Transverse colon (tissue), 4 donors: ENCODE results near the gene SNED1. TPM values are rescaled to one million over a fixed set of nuclear protein-coding genes. Genes with fewer than 3 reads are reported as not detected.

Experiments used
- DNase-seq: peaks from one replicate; pipeline ENCODE4 v3.0.0-alpha.2; 2019
- H3K27ac ChIP-seq, 4 donors: fragments of 200-600 bp; sonication (generic); 2 replicates each; pipeline ENCODE4 v1.5.1; 2016 to 2018; ENCODE audit warnings: inconsistent platforms in 4 of 4
- H3K27me3 ChIP-seq: fragments of 200-600 bp; sonication (generic); 2 replicates; pipeline ENCODE4 v1.5.1; 2017; ENCODE audit warnings: inconsistent platforms
- H3K36me3 ChIP-seq, 4 donors: fragments of 200-600 bp; sonication (generic); 2 replicates each; pipeline ENCODE4 v1.5.1; 2017 to 2019; ENCODE audit warnings: inconsistent platforms in 4 of 4
- H3K4me1 ChIP-seq, 4 donors: fragments of 200-600 bp; sonication (generic); 2 replicates each; pipeline ENCODE4 v1.5.1; 2017 to 2020; ENCODE audit warnings: inconsistent platforms in 4 of 4
- H3K4me3 ChIP-seq, 4 donors: fragments of 200-600 bp; sonication (generic); 1 replicate in 1 of 4; 2 replicates in 3 of 4; pipeline versions ENCODE4 v1.5.1 to v1.6.1; 2017 to 2019; ENCODE audit warnings: inconsistent platforms in 4 of 4
- H3K9me3 ChIP-seq, 2 donors: fragments of 200-600 bp; sonication (generic); 2 replicates each; pipeline ENCODE4 v1.5.1; 2017 to 2019; ENCODE audit warnings: inconsistent platforms in 2 of 2
- EP300 ChIP-seq: sonication (generic); formaldehyde crosslinking; IDR thresholded peaks from one replicate; pipeline ENCODE4 v1.6.1; 2017; ENCODE audit warnings: antibody characterized with exemption, low read depth
- POLR2A ChIP-seq: fragments of 450-650 bp; IDR thresholded peaks from one replicate; pipeline ENCODE4 v1.6.1; 2016; ENCODE audit warnings: antibody characterized with exemption, mild to moderate bottlenecking, moderate library complexity
- POLR2AphosphoS5 ChIP-seq, 3 donors: sonication (generic); formaldehyde crosslinking; IDR thresholded peaks; one replicate each; pipeline ENCODE4 v1.6.1; 2016; ENCODE audit warnings: antibody characterized with exemption in 3 of 3
- WGBS, 2 donors: methylation state at CpG; one replicate each; pipeline ENCODE4 v1.1.5; 2018; ENCODE audit warnings: low coverage in 1 of 2; 5-methylcytosine and 5-hydroxymethylcytosine counted together
- in situ Hi-C, 4 donors: fragments of 200-750 bp; cut with MboI; loops; one replicate each; pipeline versions ENCODE4 v1.15.0 to v1.15.1; 2017; ENCODE audit warnings: low sequenced_read_pairs in 3 of 4, low pct_ligation_motif_present in 1 of 4, low pct_unique_long_range_greater_than_20kb in 1 of 4
- intact Hi-C: fragments of 100-400 bp; cut with DNase I; formaldehyde crosslinking; loops from one replicate; pipeline ENCODE4 v1.15.1; 2023; ENCODE audit warnings: low total_unique reads
- total RNA-seq, 4 donors: library from RNA; depleted of rRNA; stranded (reverse); fragments of >200 nt; gene quantifications; one replicate each; pipeline ENCODE4 v1.1.0, GENCODE V29; 2016
- TF ChIP-seq, protein P1 (sequence below), 5 experiments: fragments of 200-600 bp in 3 of 5; fragments of 450-650 bp in 2 of 5; sonication (generic) in 3 of 5; IDR thresholded peaks; 1 replicate in 2 of 5; 2 replicates in 3 of 5; pipeline ENCODE4 v1.5.1; 2016 to 2017; ENCODE audit warnings: antibody characterized with exemption in 5 of 5, inconsistent platforms in 3 of 5, mild to moderate bottlenecking in 2 of 5, moderate library complexity in 1 of 5

The SNED1 gene
- total RNA-seq, 4 donors from 2014 or later, result 8.2 to 65.5 (median 30.0) TPM

DNA sequence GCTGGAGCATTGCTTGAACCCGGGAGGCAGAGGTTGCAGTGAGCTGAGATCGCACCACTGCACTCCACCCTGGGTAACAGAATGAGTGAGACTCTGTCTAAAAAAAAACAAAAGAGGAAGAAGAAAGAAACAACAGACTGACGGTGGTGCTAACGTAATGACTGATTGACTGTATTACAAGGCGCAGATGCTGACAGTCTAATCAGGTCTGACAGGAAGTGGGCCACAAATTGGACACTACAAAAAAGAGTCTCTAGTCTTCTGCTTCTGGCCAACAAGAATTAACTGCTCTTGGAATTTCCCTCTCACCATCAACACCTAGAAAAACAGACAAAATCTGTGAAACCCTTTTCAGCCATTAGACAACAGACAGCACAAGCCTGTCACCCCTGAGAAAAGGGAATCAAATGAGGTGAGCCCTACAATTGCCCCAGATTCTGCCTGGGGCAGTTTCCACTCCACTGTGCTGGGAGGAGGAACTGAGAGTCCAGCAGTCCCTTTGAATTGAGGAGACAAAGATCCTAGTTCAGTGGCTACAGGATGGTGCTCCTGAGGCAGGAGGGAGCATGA, 43.3 kb downstream of the SNED1 start:
- no peak for DNase-seq
- in situ Hi-C loops (no loop called here), intact Hi-C loops (no loop called here)
- TF ChIP-seq, protein P1, sequence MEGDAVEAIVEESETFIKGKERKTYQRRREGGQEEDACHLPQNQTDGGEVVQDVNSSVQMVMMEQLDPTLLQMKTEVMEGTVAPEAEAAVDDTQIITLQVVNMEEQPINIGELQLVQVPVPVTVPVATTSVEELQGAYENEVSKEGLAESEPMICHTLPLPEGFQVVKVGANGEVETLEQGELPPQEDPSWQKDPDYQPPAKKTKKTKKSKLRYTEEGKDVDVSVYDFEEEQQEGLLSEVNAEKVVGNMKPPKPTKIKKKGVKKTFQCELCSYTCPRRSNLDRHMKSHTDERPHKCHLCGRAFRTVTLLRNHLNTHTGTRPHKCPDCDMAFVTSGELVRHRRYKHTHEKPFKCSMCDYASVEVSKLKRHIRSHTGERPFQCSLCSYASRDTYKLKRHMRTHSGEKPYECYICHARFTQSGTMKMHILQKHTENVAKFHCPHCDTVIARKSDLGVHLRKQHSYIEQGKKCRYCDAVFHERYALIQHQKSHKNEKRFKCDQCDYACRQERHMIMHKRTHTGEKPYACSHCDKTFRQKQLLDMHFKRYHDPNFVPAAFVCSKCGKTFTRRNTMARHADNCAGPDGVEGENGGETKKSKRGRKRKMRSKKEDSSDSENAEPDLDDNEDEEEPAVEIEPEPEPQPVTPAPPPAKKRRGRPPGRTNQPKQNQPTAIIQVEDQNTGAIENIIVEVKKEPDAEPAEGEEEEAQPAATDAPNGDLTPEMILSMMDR (IDR thresholded peaks at IDR 0.05), result no peak
- TF ChIP-seq POLR2A, result no peak
- TF ChIP-seq EP300, result no peak
- H3K9me3 ChIP-seq, result peaks cover 0 to 2% of the 10 kb centered on the region in 2 donors
- H3K27ac ChIP-seq, result no peak overlapping the region
- 66 to 71% methylated on average over 5 of the region's 5 CpGs for WGBS, 2 donors
- H3K36me3 ChIP-seq, result no peaks in the 10 kb centered on the region
- no peak overlapping the region for H3K4me3 ChIP-seq
- peaks cover 0 to 6% (median 3%) of the 10 kb centered on the region in 4 donors for H3K4me1 ChIP-seq
- peaks cover 9% of the 10 kb centered on the region for H3K27me3 ChIP-seq

DNA sequence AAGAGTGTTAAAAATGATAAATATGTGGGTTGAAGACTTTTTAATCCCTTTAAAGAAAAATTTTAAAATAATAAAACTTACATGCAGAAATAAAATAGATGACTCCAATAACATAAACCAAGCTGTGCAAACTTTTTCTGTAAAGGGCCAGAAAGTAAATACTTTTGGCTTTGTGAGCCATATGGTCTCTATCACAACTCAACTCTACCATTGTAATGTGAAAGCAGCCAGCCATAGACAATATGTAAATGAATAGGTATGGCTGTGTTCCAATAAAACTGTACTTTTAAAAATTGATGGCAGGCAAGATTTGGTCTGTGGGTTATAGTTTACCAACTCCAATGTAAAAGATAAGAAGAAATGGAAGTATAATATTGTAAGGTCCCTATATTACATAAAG, 45.2 kb downstream of the SNED1 start:
- no peak for DNase-seq
- peaks cover 0 to 2% of the 10 kb centered on the region in 2 donors for H3K9me3 ChIP-seq
- intact Hi-C loops (no loop called here), in situ Hi-C loops (no loop called here)
- H3K4me3 ChIP-seq, result no peak overlapping the region
- H3K27me3 ChIP-seq, result no peaks in the 10 kb centered on the region
- no peaks in the 10 kb centered on the region for H3K4me1 ChIP-seq
- no peak overlapping the region for H3K27ac ChIP-seq
- H3K36me3 ChIP-seq, result no peaks in the 10 kb centered on the region
- TF ChIP-seq POLR2A, result no peak
- no peak for TF ChIP-seq POLR2AphosphoS5 (IDR thresholded peaks at IDR 0.05)
- TF ChIP-seq, protein P1 (IDR thresholded peaks at IDR 0.05), result no peak
- TF ChIP-seq EP300, result no peak

DNA sequence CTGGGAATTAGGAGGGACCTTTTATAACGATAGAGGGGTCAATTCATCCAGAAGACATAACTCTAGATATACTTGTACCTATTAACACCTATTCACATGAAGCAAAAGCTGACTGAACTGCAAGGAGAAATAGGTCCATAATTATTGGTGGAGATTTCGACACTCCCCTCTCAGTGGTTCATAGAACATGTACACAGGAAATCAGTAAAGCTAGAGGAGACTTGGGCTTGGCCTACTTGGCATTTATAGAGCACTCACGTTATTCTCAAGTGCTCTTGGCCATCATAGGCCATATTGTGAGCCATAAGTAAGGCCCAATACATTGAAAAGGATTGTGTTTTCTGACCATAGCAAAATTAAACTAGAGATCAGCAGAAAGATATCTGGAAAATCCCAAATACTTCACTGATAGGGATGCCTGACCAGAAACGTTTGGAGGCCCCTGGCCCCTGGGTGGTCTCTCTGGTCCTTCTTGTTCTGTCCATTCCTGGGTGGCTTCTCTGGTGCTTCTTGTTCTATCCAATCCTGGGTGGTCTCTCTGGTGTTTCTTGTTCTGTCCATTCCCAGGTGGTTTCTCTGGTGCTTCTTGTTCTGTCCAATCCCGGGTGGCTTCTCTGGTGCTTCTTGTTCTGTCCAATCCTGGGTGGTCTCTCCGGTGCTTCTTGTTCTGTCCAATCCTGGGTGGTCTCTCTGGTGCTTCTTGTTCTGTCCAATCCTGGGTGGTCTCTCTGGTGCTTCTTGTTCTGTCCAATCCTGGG, 49.0 kb downstream of the SNED1 start:
- WGBS, 2 donors, result 60 to 75% methylated on average over 2 to 6 of the region's 6 CpGs
- Histone ChIP-seq H3K27ac (no peak overlapping the region), H3K9me3 (peaks cover 0 to 2% of the 10 kb centered on the region in 2 donors), H3K36me3 (no peaks in the 10 kb centered on the region), H3K4me3 (no peak overlapping the region), H3K27me3 (no peaks in the 10 kb centered on the region), H3K4me1 (no peaks in the 10 kb centered on the region)
- in situ Hi-C loops (no loop called here), intact Hi-C loops (no loop called here)
- TF ChIP-seq EP300 (no peak), POLR2A (no peak), POLR2AphosphoS5 (IDR thresholded peaks at IDR 0.05) (no peak)
- TF ChIP-seq, protein P1 (IDR thresholded peaks at IDR 0.05), result no peak
- DNase-seq, result no peak

DNA sequence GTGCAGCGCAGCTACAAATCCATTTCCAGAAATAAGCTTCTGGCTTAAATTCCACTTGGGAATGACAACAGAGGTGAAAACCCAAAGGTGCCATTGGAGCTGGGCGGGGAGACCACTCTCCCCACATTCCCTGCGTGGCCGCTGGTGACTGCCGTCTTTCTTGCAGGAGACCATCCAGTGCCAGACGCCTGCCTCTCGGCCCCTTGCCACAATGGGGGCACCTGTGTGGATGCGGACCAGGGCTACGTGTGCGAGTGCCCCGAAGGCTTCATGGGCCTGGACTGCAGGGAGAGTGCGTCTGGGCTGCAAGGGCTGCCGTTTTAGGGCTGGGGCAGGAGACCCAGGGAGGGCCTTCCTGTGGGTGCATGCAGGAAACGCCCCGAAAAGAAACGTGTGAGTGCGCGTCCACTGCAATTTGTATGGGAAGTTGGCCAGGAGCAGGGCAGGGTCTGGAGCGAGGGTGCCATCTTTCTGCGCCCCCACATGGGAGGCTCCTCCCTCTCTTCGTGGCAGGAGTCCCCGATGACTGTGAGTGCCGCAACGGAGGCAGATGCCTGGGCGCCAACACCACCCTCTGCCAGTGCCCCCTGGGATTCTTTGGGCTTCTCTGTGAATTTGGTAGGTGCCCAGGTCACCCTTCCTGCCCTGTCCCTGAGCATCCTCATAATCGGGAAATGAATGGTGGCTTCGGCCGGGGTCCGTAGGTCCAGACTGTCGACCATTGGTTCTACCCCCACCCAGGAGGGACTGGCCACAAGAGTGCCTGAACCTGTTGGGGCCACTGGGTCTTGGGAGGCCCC, 49.9 kb downstream of the SNED1 start:
- intact Hi-C loops (no loop called here), in situ Hi-C loops (no loop called here)
- no peaks in the 10 kb centered on the region for H3K27me3 ChIP-seq
- H3K27ac ChIP-seq, result no peak overlapping the region
- 95 to 100% methylated on average over 1 to 29 of the region's 30 CpGs for WGBS, 2 donors
- H3K36me3 ChIP-seq, result no peaks in the 10 kb centered on the region
- H3K9me3 ChIP-seq, result peaks cover 0 to 2% of the 10 kb centered on the region in 2 donors
- TF ChIP-seq, protein P1 (IDR thresholded peaks at IDR 0.05), result no peak
- no peak for TF ChIP-seq POLR2A
- H3K4me1 ChIP-seq, result no peaks in the 10 kb centered on the region
- DNase-seq, result no peak
- H3K4me3 ChIP-seq, result no peak overlapping the region
